ENCODE data around the gene PRPF40B.

The PRPF40B gene

GRCh38 chr12:49651855-49652254, 28.5 kb downstream of the PRPF40B start:
- Histone ChIP-seq H2BK12ac (ENCODE audit: low read length) (no peak overlapping the region), H3K36me3 (ENCODE audit: control insufficient read depth in 1 of 2, insufficient read depth in 2 of 2, low read length in 2 of 2) (peaks cover 13 to 42% of the 10 kb centered on the region in 2 experiments), H2BK5ac (ENCODE audit: low read depth, low read length, poor library complexity) (no peak overlapping the region), H4K91ac (ENCODE audit: low read depth, low read length) (no peak overlapping the region), H3K9me3 (ENCODE audit: insufficient read depth, low read depth, low read length) (no peaks in the 10 kb centered on the region), H3K79me1 (ENCODE audit: low read length) (no peaks in the 10 kb centered on the region), H3K23ac (ENCODE audit: low read length) (no peak overlapping the region), H3K27ac (ENCODE audit: low read depth, low read length) (no peak overlapping the region), H3K9ac (ENCODE audit: low read length) (no peak overlapping the region), H3K4me1 (ENCODE audit: control insufficient read depth in 1 of 2, insufficient read depth in 2 of 2, low read length in 2 of 2) (peaks cover 0 to 2% of the 10 kb centered on the region in 2 experiments), H3K4me3 (ENCODE audit: low read depth, low read length) (no peak overlapping the region), H4K8ac (ENCODE audit: low read depth, low read length) (no peak overlapping the region), H3K79me2 (ENCODE audit: control insufficient read depth, insufficient read depth, low read length, poor library complexity) (no peaks in the 10 kb centered on the region), H2AFZ (ENCODE audit: insufficient read depth, low read length, poor library complexity) (no peak overlapping the region), H3K18ac (ENCODE audit: low read length) (no peak overlapping the region), H2AK5ac (ENCODE audit: low read length) (no peak overlapping the region), H3K4ac (ENCODE audit: low read depth, low read length) (no peak overlapping the region), H3K4me2 (ENCODE audit: low read length) (no peak overlapping the region), H3K14ac (ENCODE audit: low read length) (no peak overlapping the region), H4K12ac (ENCODE audit: low read depth, low read length) (no peak overlapping the region), H2BK120ac (ENCODE audit: insufficient read depth, low read length, poor library complexity) (no peak overlapping the region), H3K27me3 (ENCODE audit: insufficient read depth, low read length) (no peaks in the 10 kb centered on the region)
- no peak for DNase-seq
- no CpG with 5 or more reads among the region's 8 CpGs for WGBS (ENCODE audit: extremely low coverage, insufficient coverage, insufficient read length)

GRCh38 chr12:49652921-49653520, 29.7 kb downstream of the PRPF40B start:
- peaks cover 11 to 40% of the 10 kb centered on the region in 2 experiments for H3K36me3 ChIP-seq (ENCODE audit: control insufficient read depth in 1 of 2, insufficient read depth in 2 of 2, low read length in 2 of 2)
- H4K12ac ChIP-seq (ENCODE audit: low read depth, low read length), result no peak overlapping the region
- no peaks in the 10 kb centered on the region for H3K27me3 ChIP-seq (ENCODE audit: insufficient read depth, low read length)
- H4K8ac ChIP-seq (ENCODE audit: low read depth, low read length), result no peak overlapping the region
- no peak overlapping the region for H3K23ac ChIP-seq (ENCODE audit: low read length)
- H2BK5ac ChIP-seq (ENCODE audit: low read depth, low read length, poor library complexity), result no peak overlapping the region
- no peak overlapping the region for H3K18ac ChIP-seq (ENCODE audit: low read length)
- H3K79me2 ChIP-seq (ENCODE audit: control insufficient read depth, insufficient read depth, low read length, poor library complexity), result no peaks in the 10 kb centered on the region
- no peak overlapping the region for H3K9ac ChIP-seq (ENCODE audit: low read length)
- no peak overlapping the region for H3K27ac ChIP-seq (ENCODE audit: low read depth, low read length)
- peaks cover 0 to 2% of the 10 kb centered on the region in 2 experiments for H3K4me1 ChIP-seq (ENCODE audit: control insufficient read depth in 1 of 2, insufficient read depth in 2 of 2, low read length in 2 of 2)
- H3K4ac ChIP-seq (ENCODE audit: low read depth, low read length), result no peak overlapping the region
- H3K4me3 ChIP-seq (ENCODE audit: low read depth, low read length), result no peak overlapping the region
- H2AFZ ChIP-seq (ENCODE audit: insufficient read depth, low read length, poor library complexity), result no peak overlapping the region
- H2AK5ac ChIP-seq (ENCODE audit: low read length), result no peak overlapping the region
- no peak overlapping the region for H2BK12ac ChIP-seq (ENCODE audit: low read length)
- no peaks in the 10 kb centered on the region for H3K79me1 ChIP-seq (ENCODE audit: low read length)
- no peak overlapping the region for H3K4me2 ChIP-seq (ENCODE audit: low read length)
- H3K9me3 ChIP-seq (ENCODE audit: insufficient read depth, low read depth, low read length), result no peaks in the 10 kb centered on the region
- no CpG with 5 or more reads among the region's 4 CpGs for WGBS (ENCODE audit: extremely low coverage, insufficient coverage, insufficient read length)
- H3K14ac ChIP-seq (ENCODE audit: low read length), result no peak overlapping the region
- DNase-seq, result peak; percentile 76 to 88
- H2BK120ac ChIP-seq (ENCODE audit: insufficient read depth, low read length, poor library complexity), result no peak overlapping the region
- no peak overlapping the region for H4K91ac ChIP-seq (ENCODE audit: low read depth, low read length)

GRCh38 chr12:49654715-49655114, 31.4 kb downstream of the PRPF40B start:
- DNase-seq, result no peak
- H3K23ac ChIP-seq (ENCODE audit: low read length), result no peak overlapping the region
- no peak overlapping the region for H3K4me2 ChIP-seq (ENCODE audit: low read length)

GRCh38 chr12:49655595-49656236, 32.4 kb downstream of the PRPF40B start:
- H3K27ac ChIP-seq (ENCODE audit: low read depth, low read length), result no peak overlapping the region
- H3K9me3 ChIP-seq (ENCODE audit: insufficient read depth, low read depth, low read length), result no peaks in the 10 kb centered on the region
- no peak overlapping the region for H2AFZ ChIP-seq (ENCODE audit: insufficient read depth, low read length, poor library complexity)
- no peaks in the 10 kb centered on the region for H3K27me3 ChIP-seq (ENCODE audit: insufficient read depth, low read length)
- H3K18ac ChIP-seq (ENCODE audit: low read length), result no peak overlapping the region
- no peak overlapping the region for H3K23ac ChIP-seq (ENCODE audit: low read length)
- H3K4me1 ChIP-seq (ENCODE audit: control insufficient read depth in 1 of 2, insufficient read depth in 2 of 2, low read length in 2 of 2), result no peaks in the 10 kb centered on the region
- no peak overlapping the region for H3K4me3 ChIP-seq (ENCODE audit: low read depth, low read length)
- H3K4ac ChIP-seq (ENCODE audit: low read depth, low read length), result no peak overlapping the region
- H3K14ac ChIP-seq (ENCODE audit: low read length), result no peak overlapping the region
- H4K91ac ChIP-seq (ENCODE audit: low read depth, low read length), result no peak overlapping the region
- H2AK5ac ChIP-seq (ENCODE audit: low read length), result no peak overlapping the region
- H3K79me2 ChIP-seq (ENCODE audit: control insufficient read depth, insufficient read depth, low read length, poor library complexity), result no peaks in the 10 kb centered on the region
- no peak overlapping the region for H2BK5ac ChIP-seq (ENCODE audit: low read depth, low read length, poor library complexity)
- H2BK120ac ChIP-seq (ENCODE audit: insufficient read depth, low read length, poor library complexity), result no peak overlapping the region
- H3K4me2 ChIP-seq (ENCODE audit: low read length), result no peak overlapping the region
- no peak overlapping the region for H4K12ac ChIP-seq (ENCODE audit: low read depth, low read length)
- no peak overlapping the region for H3K9ac ChIP-seq (ENCODE audit: low read length)
- H4K8ac ChIP-seq (ENCODE audit: low read depth, low read length), result no peak overlapping the region
- DNase-seq, result no peak
- H3K79me1 ChIP-seq (ENCODE audit: low read length), result no peaks in the 10 kb centered on the region
- H3K36me3 ChIP-seq (ENCODE audit: control insufficient read depth in 1 of 2, insufficient read depth in 2 of 2, low read length in 2 of 2), result peaks cover 8 to 22% of the 10 kb centered on the region in 2 experiments
- no peak overlapping the region for H2BK12ac ChIP-seq (ENCODE audit: low read length)
- no CpG with 5 or more reads among the region's 2 CpGs for WGBS (ENCODE audit: extremely low coverage, insufficient coverage, insufficient read length)

More at GRCh38 chr12:49654715-49655114, 31.4 kb downstream of the PRPF40B start:
- Histone ChIP-seq H3K9ac (ENCODE audit: low read length) (no peak overlapping the region), H4K12ac (ENCODE audit: low read depth, low read length) (no peak overlapping the region), H3K79me1 (ENCODE audit: low read length) (no peaks in the 10 kb centered on the region), H3K27ac (ENCODE audit: low read depth, low read length) (no peak overlapping the region), H2BK120ac (ENCODE audit: insufficient read depth, low read length, poor library complexity) (no peak overlapping the region), H2BK5ac (ENCODE audit: low read depth, low read length, poor library complexity) (no peak overlapping the region), H3K4me3 (ENCODE audit: low read depth, low read length) (no peak overlapping the region), H2BK12ac (ENCODE audit: low read length) (no peak overlapping the region), H3K14ac (ENCODE audit: low read length) (no peak overlapping the region), H3K9me3 (ENCODE audit: insufficient read depth, low read depth, low read length) (no peaks in the 10 kb centered on the region), H4K8ac (ENCODE audit: low read depth, low read length) (no peak overlapping the region), H3K18ac (ENCODE audit: low read length) (no peak overlapping the region), H2AK5ac (ENCODE audit: low read length) (no peak overlapping the region), H3K36me3 (ENCODE audit: control insufficient read depth in 1 of 2, insufficient read depth in 2 of 2, low read length in 2 of 2) (peaks cover 8 to 32% of the 10 kb centered on the region in 2 experiments), H3K27me3 (ENCODE audit: insufficient read depth, low read length) (no peaks in the 10 kb centered on the region), H3K4me1 (ENCODE audit: control insufficient read depth in 1 of 2, insufficient read depth in 2 of 2, low read length in 2 of 2) (peaks cover 0 to under 1% of the 10 kb centered on the region in 2 experiments), H2AFZ (ENCODE audit: insufficient read depth, low read length, poor library complexity) (no peak overlapping the region), H3K79me2 (ENCODE audit: control insufficient read depth, insufficient read depth, low read length, poor library complexity) (no peaks in the 10 kb centered on the region), H4K91ac (ENCODE audit: low read depth, low read length) (no peak overlapping the region), H3K4ac (ENCODE audit: low read depth, low read length) (no peak overlapping the region)
- no CpG with 5 or more reads among the region's 5 CpGs for WGBS (ENCODE audit: extremely low coverage, insufficient coverage, insufficient read length)
